SW480 (cell line): ENCODE results near the gene ZNF738.

Experiments
- DNase-seq: peaks from one replicate; pipeline ENCODE4 v3.0.0-alpha.2; 2016; ENCODE audit warnings: low spot score

Gene ZNF738

DNA sequence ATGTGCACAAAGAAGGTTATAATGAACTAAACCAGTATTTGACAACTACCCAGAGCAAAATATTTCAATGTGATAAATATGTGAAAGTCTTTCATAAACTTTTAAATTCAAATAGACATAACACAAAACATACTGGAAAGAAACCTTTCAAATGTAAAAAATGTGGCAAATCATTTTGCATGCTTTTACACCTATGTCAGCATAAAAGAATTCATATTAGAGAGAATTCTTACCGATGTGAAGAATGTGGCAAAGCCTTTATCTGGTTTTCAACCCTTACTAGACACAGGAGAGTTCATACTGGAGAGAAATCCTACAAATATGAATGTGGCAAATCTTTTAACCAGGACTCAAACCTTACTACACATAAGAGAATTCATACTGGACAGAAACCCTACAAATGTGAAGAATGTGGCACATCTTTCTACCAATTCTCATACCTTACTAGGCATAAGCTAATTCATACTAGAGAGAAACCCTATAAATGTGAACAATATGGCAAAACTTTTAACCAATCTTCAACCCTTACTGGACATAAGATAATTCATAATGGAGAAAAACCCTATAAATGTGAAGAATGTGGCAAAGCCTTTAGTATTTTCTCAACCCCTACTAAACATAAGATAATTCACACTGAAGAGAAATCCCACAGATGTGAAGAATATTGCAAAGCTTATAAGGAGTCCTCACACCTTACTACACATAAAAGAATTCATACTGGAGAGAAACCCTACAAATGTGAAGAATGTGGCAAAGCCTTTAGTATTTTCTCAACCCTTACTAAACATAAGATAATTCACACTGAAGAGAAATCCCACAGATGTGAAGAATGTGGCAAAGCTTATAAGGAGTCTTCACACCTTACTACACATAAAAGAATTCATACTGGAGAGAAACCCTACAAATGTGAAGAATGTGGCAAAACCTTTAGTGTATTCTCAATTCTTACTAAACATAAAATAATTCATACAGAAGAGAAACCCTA is 64.5 kb downstream of the ZNF738 start:
- DNase-seq: no peak
